PC-9 (cell line): ENCODE data around the gene TOMM34. TPM values are rescaled to one million over a fixed set of nuclear protein-coding genes. Genes with fewer than 3 reads are reported as not detected.
A peak's percentile ranks its signal among the peaks of the same experiment; 100 is the strongest.

Source experiments
- BruUV-seq: library from RNA; stranded (reverse); fragments of 400-500 nt; replicated peaks from 2 replicates; lab custom pipeline; 2021; lab: Mats Ljungman, UMichigan
- CTCF ChIA-PET: fragments of 300-600 bp; sonication (Branson Sonifier 250); formaldehyde crosslinking; loops from one replicate; lab custom pipeline; 2022; ENCODE audit warnings: antibody characterized with exemption; lab: Charles Lee
- POLR2A ChIA-PET: fragments of 300-600 bp; sonication (Branson Sonifier 250); formaldehyde crosslinking; loops from one replicate; lab custom pipeline; 2022; ENCODE audit warnings: antibody characterized with exemption; ENCODE audit not compliant: unreplicated experiment; lab: Charles Lee
- DNase-seq, 2 experiments: peaks; one replicate each; pipeline versions ENCODE4 v3.0.0 to v3.0.0-alpha.2; 2015 to 2022; ENCODE audit warnings: mixed read lengths in 1 of 2
- H2AFZ ChIP-seq: fragments of 200-600 bp; sonication (generic); 2 replicates; pipeline ENCODE4 v1.8.1; 2017; ENCODE audit warnings: antibody characterized with exemption
- H3F3A ChIP-seq: fragments of 200-600 bp; sonication (generic); 2 replicates; pipeline ENCODE4 v1.8.1; 2017; ENCODE audit warnings: antibody characterized with exemption, mild to moderate bottlenecking, low read depth; ENCODE audit not compliant: insufficient read depth
- H3K27ac ChIP-seq: fragments of 200-600 bp; sonication (generic); 2 replicates; pipeline ENCODE4 v1.6.1; 2016; ENCODE audit warnings: mixed run types
- H3K27me3 ChIP-seq: fragments of 200-600 bp; sonication (generic); 2 replicates; pipeline ENCODE4 v1.6.1; 2016; ENCODE audit warnings: low read depth, mixed run types; ENCODE audit not compliant: insufficient read depth
- H3K36me3 ChIP-seq: fragments of 200-600 bp; sonication (generic); 2 replicates; pipeline ENCODE4 v1.6.1; 2016; ENCODE audit warnings: low read depth, mixed run types
- H3K4me1 ChIP-seq: fragments of 200-600 bp; sonication (generic); replicated peaks from 2 replicates; pipeline ENCODE4 v1.6.1; 2016; ENCODE audit warnings: mixed run types; ENCODE audit not compliant: insufficient read depth
- H3K4me2 ChIP-seq: fragments of 200-600 bp; sonication (generic); 2 replicates; pipeline ENCODE4 v1.6.1; 2017; ENCODE audit warnings: mixed run types
- H3K4me3 ChIP-seq: fragments of 200-600 bp; sonication (generic); 2 replicates; pipeline ENCODE4 v1.6.1; 2016; ENCODE audit warnings: mixed run types
- H3K79me2 ChIP-seq: fragments of 200-600 bp; sonication (generic); 2 replicates; pipeline ENCODE4 v1.6.1; 2017; ENCODE audit warnings: low read depth, mixed run types
- H3K9me2 ChIP-seq: fragments of 200-600 bp; sonication (generic); 2 replicates; pipeline ENCODE4 v1.8.1; 2017; ENCODE audit warnings: mild to moderate bottlenecking; ENCODE audit not compliant: insufficient read depth
- H3K9me3 ChIP-seq: fragments of 200-600 bp; sonication (generic); 2 replicates; pipeline ENCODE4 v1.8.1; 2016; ENCODE audit warnings: low read depth; ENCODE audit not compliant: insufficient read depth
- H4K20me1 ChIP-seq: fragments of 200-600 bp; sonication (generic); 2 replicates; pipeline ENCODE4 v1.8.1; 2017; ENCODE audit not compliant: insufficient read depth
- CTCF ChIP-seq: fragments of 200-600 bp; sonication (generic); conservative IDR thresholded peaks from 2 replicates; pipeline ENCODE4 v1.6.1; 2017; ENCODE audit warnings: mixed run types, antibody characterized with exemption, mild to moderate bottlenecking, moderate library complexity
- EZH2 ChIP-seq: fragments of 200-600 bp; sonication (generic); IDR thresholded peaks from 2 replicates; pipeline ENCODE4 v1.8.0; 2017; ENCODE audit warnings: antibody characterized with exemption, low read depth
- intact Hi-C: fragments of 100-400 bp; cut with micrococcal nuclease; formaldehyde crosslinking; loops from one replicate; pipeline ENCODE4 v1.10.0; 2022; ENCODE audit not compliant: unreplicated experiment
- total RNA-seq: library from RNA; stranded (reverse); gene quantifications from 2 replicates; pipeline ENCODE4 v1.2.3, GENCODE V29; 2021

TOMM34 gene
- total RNA-seq, 1 experiment from 2014 or later, result 71.1 TPM

GRCh38 chr20:44932916-44933315 lies 27.3 kb downstream of the TOMM34 start:
- Histone ChIP-seq H4K20me1 (no peaks in the 10 kb centered on the region; the same call in 1 of the 2 replicates), H3K9me2 (no peaks in the 10 kb centered on the region), H3K79me2 (no peaks in the 10 kb centered on the region), H3K4me1 (peaks cover 10% of the 10 kb centered on the region; the same call in 1 of the 2 replicates), H3K36me3 (peaks cover 32% of the 10 kb centered on the region), H2AFZ (no peak overlapping the region), H3K27ac (no peak overlapping the region), H3K4me2 (no peak overlapping the region), H3K27me3 (no peaks in the 10 kb centered on the region), H3K4me3 (no peak overlapping the region), H3F3A (no peaks in the 10 kb centered on the region; the same call in 1 of the 2 replicates), H3K9me3 (no peaks in the 10 kb centered on the region)
- ChIA-PET POLR2A (no interaction called here), CTCF (interaction anchor here (0.7 kb wide), 1 partner anchor 640 kb away, joined by 3 read pairs; no protein-coding TSS in a partner anchor)
- no peak for TF ChIP-seq EZH2
- TF ChIP-seq CTCF, result no peak
- intact Hi-C loops, result no loop called here
- no TSS peak for BruUV-seq
- no peak for DNase-seq

GRCh38 chr20:44931911-44932310 lies 28.3 kb downstream of the TOMM34 start:
- H3F3A ChIP-seq, result no peaks in the 10 kb centered on the region; the same call in 1 of the 2 replicates
- no peak overlapping the region for H2AFZ ChIP-seq
- no peak overlapping the region for H3K27ac ChIP-seq
- H3K27me3 ChIP-seq, result no peaks in the 10 kb centered on the region
- TF ChIP-seq EZH2, result no peak
- no peak for TF ChIP-seq CTCF
- no TSS peak for BruUV-seq
- peaks cover 32% of the 10 kb centered on the region for H3K36me3 ChIP-seq
- H3K9me2 ChIP-seq, result no peaks in the 10 kb centered on the region
- intact Hi-C loops, result no loop called here
- H3K4me2 ChIP-seq, result no peak overlapping the region
- DNase-seq, result peak in 1 of 2 experiments; percentile 85
- H3K79me2 ChIP-seq, result no peaks in the 10 kb centered on the region
- H3K9me3 ChIP-seq, result no peaks in the 10 kb centered on the region
- CTCF ChIA-PET, result no interaction called here
- H3K4me1 ChIP-seq, result peaks cover 10% of the 10 kb centered on the region; the same call in 1 of the 2 replicates
- H3K4me3 ChIP-seq, result no peak overlapping the region
- H4K20me1 ChIP-seq, result no peaks in the 10 kb centered on the region; the same call in 1 of the 2 replicates
- POLR2A ChIA-PET, result no interaction called here

- DNase-seq, result no peak
- intact Hi-C loops, result no loop called here
- no peak overlapping the region for H3K4me2 ChIP-seq
- no TSS peak for BruUV-seq
- H3K9me2 ChIP-seq, result no peaks in the 10 kb centered on the region
- peaks cover 10% of the 10 kb centered on the region; the same call in 1 of the 2 replicates for H3K4me1 ChIP-seq
- no peak overlapping the region for H3K4me3 ChIP-seq
- no peak overlapping the region for H2AFZ ChIP-seq
- H3K36me3 ChIP-seq, result peaks cover 23% of the 10 kb centered on the region
- TF ChIP-seq EZH2 (no peak), CTCF (no peak)
- POLR2A ChIA-PET, result no interaction called here
- H3K27me3 ChIP-seq, result no peaks in the 10 kb centered on the region
- H3K27ac ChIP-seq, result no peak overlapping the region
- CTCF ChIA-PET, result no interaction called here
- no peaks in the 10 kb centered on the region for H3K79me2 ChIP-seq
- no peaks in the 10 kb centered on the region; the same call in 1 of the 2 replicates for H3F3A ChIP-seq
- no peaks in the 10 kb centered on the region; the same call in 1 of the 2 replicates for H4K20me1 ChIP-seq
- H3K9me3 ChIP-seq, result no peaks in the 10 kb centered on the region
These were observed 29.6 kb downstream of the TOMM34 start for GRCh38 chr20:44930517-44931168.
